ENCODE data around the gene SMAP2. TPM values are rescaled to one million over a fixed set of nuclear protein-coding genes. Genes with fewer than 3 reads are reported as not detected.
A peak's percentile ranks its signal among the peaks of the same experiment; 100 is the strongest.

SMAP2 gene
- total RNA-seq, 2 experiments from 2014 or later = 204 to 209 TPM

DNA sequence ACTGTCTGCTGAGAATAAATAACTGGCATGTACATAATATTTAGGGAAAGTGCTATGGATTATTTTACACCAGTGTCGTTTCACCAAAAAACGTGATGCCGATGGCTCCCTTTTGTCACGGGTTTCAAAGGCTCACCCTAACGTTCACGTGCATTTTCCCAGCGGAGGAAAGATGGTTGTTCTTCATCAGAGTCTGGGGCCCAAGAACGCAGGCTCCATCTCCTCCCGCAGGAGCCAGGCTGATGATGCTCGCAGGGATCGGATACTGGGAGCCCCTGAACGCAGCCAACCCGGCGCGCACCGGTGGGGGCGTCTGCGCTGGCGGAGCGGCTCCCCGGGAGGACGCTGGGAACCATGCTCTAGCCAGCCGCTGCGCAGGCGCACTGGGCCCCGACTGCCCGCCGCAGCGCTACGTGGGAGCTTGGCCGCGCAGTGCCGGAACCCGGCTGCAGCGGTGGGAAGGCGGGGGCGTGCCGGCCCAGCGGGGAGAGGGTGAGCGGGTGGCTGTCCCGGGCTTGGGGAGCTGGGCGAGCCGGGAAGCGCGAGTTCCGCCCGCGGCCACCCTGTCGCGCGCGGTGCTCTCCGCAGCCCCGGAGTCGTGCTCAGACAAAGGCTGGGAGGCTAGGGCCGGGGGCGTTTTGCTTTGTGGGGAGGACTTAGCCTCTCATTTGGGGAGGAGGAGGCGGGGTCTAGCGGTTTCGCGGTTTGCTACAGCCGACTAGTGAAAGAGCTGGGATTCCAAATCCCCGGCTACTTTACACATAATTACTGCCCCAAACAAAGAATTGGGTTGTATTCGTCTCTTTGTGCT, 76.4 kb downstream of the SMAP2 start, which contains the start of gene ZFP69B:
Gene ZFP69B, plus strand, starts transcription at position 793 of the 811 bp plus-strand sequence. CDS start 486 bp downstream, outside the sequence.
- H3K4me1 Mint-ChIP-seq (ENCODE audit: low read depth) = peaks cover 34% of the 10 kb centered on the region
- H3K27me3 Mint-ChIP-seq = no peaks in the 10 kb centered on the region
- H3K4me3 Mint-ChIP-seq = peak within 1 kb of the TSS; percentile 86
- peaks cover 54% of the 10 kb centered on the region for H3K36me3 Mint-ChIP-seq (ENCODE audit: low read depth)
- POLR2A ChIA-PET = interaction anchor here (0.7 to 2.4 kb wide), 21 partner anchors 10 to 208 kb away, joined by 3 to 16 read pairs (median 4); partner anchors contain the start of genes EXO5 and ZFP69
- TF ChIP-seq, protein P1, sequence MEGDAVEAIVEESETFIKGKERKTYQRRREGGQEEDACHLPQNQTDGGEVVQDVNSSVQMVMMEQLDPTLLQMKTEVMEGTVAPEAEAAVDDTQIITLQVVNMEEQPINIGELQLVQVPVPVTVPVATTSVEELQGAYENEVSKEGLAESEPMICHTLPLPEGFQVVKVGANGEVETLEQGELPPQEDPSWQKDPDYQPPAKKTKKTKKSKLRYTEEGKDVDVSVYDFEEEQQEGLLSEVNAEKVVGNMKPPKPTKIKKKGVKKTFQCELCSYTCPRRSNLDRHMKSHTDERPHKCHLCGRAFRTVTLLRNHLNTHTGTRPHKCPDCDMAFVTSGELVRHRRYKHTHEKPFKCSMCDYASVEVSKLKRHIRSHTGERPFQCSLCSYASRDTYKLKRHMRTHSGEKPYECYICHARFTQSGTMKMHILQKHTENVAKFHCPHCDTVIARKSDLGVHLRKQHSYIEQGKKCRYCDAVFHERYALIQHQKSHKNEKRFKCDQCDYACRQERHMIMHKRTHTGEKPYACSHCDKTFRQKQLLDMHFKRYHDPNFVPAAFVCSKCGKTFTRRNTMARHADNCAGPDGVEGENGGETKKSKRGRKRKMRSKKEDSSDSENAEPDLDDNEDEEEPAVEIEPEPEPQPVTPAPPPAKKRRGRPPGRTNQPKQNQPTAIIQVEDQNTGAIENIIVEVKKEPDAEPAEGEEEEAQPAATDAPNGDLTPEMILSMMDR (IDR thresholded peaks at IDR 0.05) = no peak
- CTCF ChIA-PET = interaction anchor here (0.7 to 1.5 kb wide), 9 partner anchors 12 to 297 kb away, joined by 3 to 6 read pairs (median 3); no protein-coding TSS in a partner anchor
- peak; percentile 61 for ATAC-seq
- peaks cover 36% of the 10 kb centered on the region for H3K9me3 Mint-ChIP-seq
- intact Hi-C loops (cut with micrococcal nuclease) = loop anchor here (10.0 kb wide), 1 partner anchor 55 kb away; the partner anchor contains the start of gene EXO5
- DNase-seq = peak; percentile 96
- H3K27ac Mint-ChIP-seq = peak within 1 kb of the TSS; percentile 99

DNA sequence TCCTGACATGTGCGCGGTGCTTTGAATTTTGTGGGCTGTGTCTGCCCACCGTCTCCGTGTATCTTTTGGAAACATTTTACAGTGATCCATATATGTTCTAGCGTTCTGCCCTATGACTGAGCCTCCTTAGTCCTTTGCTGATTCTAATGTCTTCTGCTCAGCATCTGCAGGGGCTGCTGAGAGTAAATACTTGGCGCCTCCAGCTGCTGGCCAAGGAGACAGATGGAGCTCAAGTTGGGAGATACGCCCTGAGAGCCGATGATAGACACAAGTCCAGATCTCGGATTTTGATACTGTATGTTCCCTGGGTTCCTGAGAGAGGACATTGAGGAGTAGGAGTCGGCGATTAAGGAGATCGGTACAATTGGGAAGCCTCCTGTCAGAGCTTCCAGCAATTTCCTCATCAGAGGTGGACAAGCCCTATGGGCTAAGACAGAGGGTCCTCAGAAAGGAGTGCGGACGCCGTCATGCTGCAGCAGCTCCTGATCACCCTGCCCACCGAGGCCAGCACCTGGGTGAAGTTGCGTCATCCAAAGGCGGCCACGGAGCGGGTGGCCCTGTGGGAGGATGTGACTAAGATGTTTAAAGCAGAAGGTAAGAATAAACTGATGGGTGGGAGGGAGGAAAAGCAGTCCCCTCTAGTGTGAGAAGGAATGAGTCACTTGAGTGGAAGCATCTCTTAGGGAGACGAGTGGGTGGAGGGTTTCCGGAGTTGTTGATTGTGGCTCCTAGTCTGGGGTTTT, 77.1 kb downstream of the SMAP2 start:
- Mint-ChIP-seq H3K4me3 (peak overlapping the region; percentile 86), H3K4me1 (ENCODE audit: low read depth) (peaks cover 38% of the 10 kb centered on the region), H3K27me3 (no peaks in the 10 kb centered on the region), H3K27ac (peak overlapping the region; percentile 99), H3K9me3 (peaks cover 39% of the 10 kb centered on the region), H3K36me3 (ENCODE audit: low read depth) (peaks cover 56% of the 10 kb centered on the region)
- ChIA-PET CTCF (interaction anchor here (0.7 to 1.5 kb wide), 8 partner anchors 12 to 298 kb away, joined by 3 to 6 read pairs (median 3); no protein-coding TSS in a partner anchor), POLR2A (interaction anchor here (0.6 to 2.4 kb wide), 25 partner anchors 11 to 209 kb away, joined by 3 to 16 read pairs (median 4); partner anchors contain the start of genes EXO5 and ZFP69)
- TF ChIP-seq, protein P1 (IDR thresholded peaks at IDR 0.05) = no peak
- peak; percentile 81 for ATAC-seq
- DNase-seq = peak; percentile 96
- intact Hi-C loops (cut with micrococcal nuclease) = loop anchor here (10.0 kb wide), 1 partner anchor 54 kb away; the partner anchor contains the start of gene EXO5

DNA sequence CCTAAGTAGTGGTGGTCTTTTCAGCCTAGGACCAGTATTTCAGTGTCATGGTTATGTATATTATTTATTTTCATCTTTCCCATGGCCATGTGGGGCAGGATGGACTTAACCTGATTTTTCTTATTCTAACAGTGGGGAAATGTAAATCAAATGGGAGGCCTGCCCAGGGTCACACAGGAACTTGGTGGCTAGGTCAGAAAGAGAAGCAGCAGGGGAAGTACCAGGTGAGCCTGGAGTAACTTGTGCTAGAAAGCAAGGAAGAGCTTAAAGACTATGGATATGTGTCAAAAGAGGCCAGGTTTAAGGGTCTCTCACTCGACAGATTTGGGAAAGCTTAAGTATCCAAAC, 77.7 kb downstream of the SMAP2 start:
- intact Hi-C loops (cut with micrococcal nuclease) = loop anchor here (10.0 kb wide), 1 partner anchor 54 kb away; the partner anchor contains the start of gene EXO5
- peaks cover 38% of the 10 kb centered on the region for H3K4me1 Mint-ChIP-seq (ENCODE audit: low read depth)
- no peaks in the 10 kb centered on the region for H3K27me3 Mint-ChIP-seq
- peak overlapping the region; percentile 86 for H3K4me3 Mint-ChIP-seq
- ATAC-seq (peak; percentile 15), DNase-seq (no peak)
- peaks cover 42% of the 10 kb centered on the region for H3K9me3 Mint-ChIP-seq
- CTCF ChIA-PET = interaction anchor here (0.7 to 1.2 kb wide), 3 partner anchors 10 to 113 kb away, joined by 3 read pairs; no protein-coding TSS in a partner anchor
- H3K36me3 Mint-ChIP-seq (ENCODE audit: low read depth) = peaks cover 58% of the 10 kb centered on the region
- POLR2A ChIA-PET = interaction anchor here (0.6 to 2.4 kb wide), 17 partner anchors 15 to 209 kb away, joined by 3 to 16 read pairs (median 4); partner anchors contain the start of genes EXO5 and ZFP69
- H3K27ac Mint-ChIP-seq = peak overlapping the region; percentile 99
- TF ChIP-seq, protein P1 (IDR thresholded peaks at IDR 0.05) = no peak

DNA sequence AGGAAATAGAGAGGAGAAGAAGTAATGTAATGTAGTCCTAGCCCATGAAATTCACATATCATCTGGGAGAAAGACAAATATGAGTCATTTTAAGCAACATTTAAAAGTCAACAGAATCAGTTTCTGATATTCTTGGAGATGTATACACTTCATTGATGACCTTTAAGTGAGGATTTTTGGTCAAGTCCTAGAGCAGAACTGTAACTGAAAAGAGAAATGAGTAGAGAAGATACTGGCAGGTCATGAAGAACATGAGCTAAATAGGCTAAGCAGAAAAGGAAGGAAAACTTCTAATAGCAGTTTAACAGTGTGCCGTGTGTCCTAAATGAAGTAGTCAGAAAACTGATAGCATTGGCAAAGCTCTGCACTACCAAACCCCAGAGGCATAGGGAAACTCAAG, 81.3 kb downstream of the SMAP2 start:
- ATAC-seq (no peak), DNase-seq (no peak)
- Mint-ChIP-seq H3K4me3 (no peak overlapping the region), H3K27ac (peak overlapping the region; percentile 49), H3K36me3 (ENCODE audit: low read depth) (peaks cover 85% of the 10 kb centered on the region), H3K27me3 (no peaks in the 10 kb centered on the region), H3K4me1 (ENCODE audit: low read depth) (peaks cover 32% of the 10 kb centered on the region), H3K9me3 (peaks cover 70% of the 10 kb centered on the region)
- CTCF ChIA-PET = no interaction called here
- POLR2A ChIA-PET = interaction anchor here (0.8 to 1.6 kb wide), 3 partner anchors 23 to 77 kb away, joined by 3 to 4 read pairs (median 4); partner anchors contain the start of genes EXO5 and ZNF684
- intact Hi-C loops (cut with micrococcal nuclease) = loop anchor here (10.0 kb wide), 1 partner anchor 50 kb away; the partner anchor contains the start of gene EXO5
- TF ChIP-seq, protein P1 (IDR thresholded peaks at IDR 0.05) = no peak

Data from activated CD8-positive, alpha-beta T cell treated with anti-CD3 and anti-CD28 coated beads for 36 hours (primary cell).